Epidermal melanocyte (primary cell): ENCODE results near the gene C3orf52.

ENCODE experiments used
- DNase-seq: peaks from one replicate; pipeline ENCODE4 v3.0.0; 2011; ENCODE audit warnings: low spot score; ENCODE audit not compliant: insufficient read length

The C3orf52 gene

GRCh38 chr3:112134335-112135124, 48.3 kb downstream of the C3orf52 start:
- DNase-seq = no peak

- no peak for DNase-seq
These were observed 49.9 kb downstream of the C3orf52 start for GRCh38 chr3:112136046-112136445.

GRCh38 chr3:112136959-112137693, 50.9 kb downstream of the C3orf52 start:
- peak; percentile 56 for DNase-seq

- no peak for DNase-seq
These were observed 51.6 kb downstream of the C3orf52 start for GRCh38 chr3:112137781-112138180.

GRCh38 chr3:112138219-112138969, 52.2 kb downstream of the C3orf52 start:
- no peak for DNase-seq

GRCh38 chr3:112140584-112140983, 54.4 kb downstream of the C3orf52 start:
- no peak for DNase-seq

GRCh38 chr3:112141293-112141692, 55.1 kb downstream of the C3orf52 start:
- DNase-seq = no peak

- DNase-seq = no peak
These were observed 57.1 kb downstream of the C3orf52 start for GRCh38 chr3:112143251-112143650.

- DNase-seq = no peak
These were observed 57.5 kb downstream of the C3orf52 start for GRCh38 chr3:112143689-112144088.

GRCh38 chr3:112149136-112149535, 62.9 kb downstream of the C3orf52 start:
- no peak for DNase-seq

- DNase-seq = no peak
These were observed 81.6 kb downstream of the C3orf52 start for GRCh38 chr3:112167758-112168157.
